Measurements from ENCODE around the gene CNOT1. TPM values are rescaled to one million over a fixed set of nuclear protein-coding genes. Genes with fewer than 3 reads are reported as not detected.

The CNOT1 gene
- total and polyA plus RNA-seq, 2 experiments from 2014 or later: 49.3 to 71.8 TPM

DNA sequence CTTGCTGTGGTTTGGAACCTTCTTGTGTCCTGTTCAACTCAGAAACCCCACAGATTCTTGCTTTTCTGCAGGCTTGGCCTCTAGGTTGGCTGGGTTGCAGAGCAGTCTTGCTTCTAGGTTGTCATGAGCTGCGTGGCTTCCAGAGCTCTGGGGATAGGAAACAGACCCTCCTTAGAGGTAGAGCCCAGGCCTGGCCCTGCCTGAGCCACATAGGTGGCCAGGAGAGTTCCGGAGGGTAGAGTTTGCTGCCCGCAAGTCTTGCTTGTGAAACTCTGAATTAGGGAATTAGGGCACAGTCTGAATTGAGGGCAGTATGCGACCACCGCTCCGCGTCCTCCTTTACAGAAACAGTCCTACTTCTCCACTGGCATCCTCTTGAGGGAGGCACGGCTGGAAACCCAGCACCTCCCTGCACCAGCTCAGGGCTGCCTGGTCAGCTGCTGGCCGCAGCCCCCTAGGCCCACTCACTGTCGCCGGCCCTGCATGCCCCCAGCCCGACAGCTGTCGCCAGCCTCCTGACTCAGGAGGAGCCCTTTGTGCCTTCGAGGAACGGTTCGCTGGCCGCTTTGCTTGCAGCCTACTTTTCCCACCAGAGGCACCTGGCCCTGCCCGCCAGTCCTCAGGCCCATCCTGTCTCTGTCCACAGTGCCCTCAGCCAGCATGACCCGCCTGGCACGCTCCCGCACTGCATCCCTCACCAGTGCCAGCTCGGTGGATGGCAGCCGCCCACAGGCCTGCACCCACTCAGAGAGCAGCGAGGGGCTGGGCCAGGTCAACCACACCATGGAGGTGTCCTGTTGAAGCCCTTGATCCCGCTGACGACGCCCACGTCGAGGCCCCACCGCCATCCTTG is 118.6 kb downstream of the CNOT1 start:
- Histone ChIP-seq H3K4me3 (no peak overlapping the region), H3K9me3 (ENCODE audit: low read depth) (no peaks in the 10 kb centered on the region), H3K4me1 (ENCODE audit: low read depth) (no peaks in the 10 kb centered on the region), H3K27me3 (no peaks in the 10 kb centered on the region), H3K27ac (no peak overlapping the region), H3K36me3 (no peaks in the 10 kb centered on the region)
- DNase-seq (ENCODE audit: low read depth in 1 of 2, low spot score in 1 of 2): no peak
- TF ChIP-seq, protein P1, sequence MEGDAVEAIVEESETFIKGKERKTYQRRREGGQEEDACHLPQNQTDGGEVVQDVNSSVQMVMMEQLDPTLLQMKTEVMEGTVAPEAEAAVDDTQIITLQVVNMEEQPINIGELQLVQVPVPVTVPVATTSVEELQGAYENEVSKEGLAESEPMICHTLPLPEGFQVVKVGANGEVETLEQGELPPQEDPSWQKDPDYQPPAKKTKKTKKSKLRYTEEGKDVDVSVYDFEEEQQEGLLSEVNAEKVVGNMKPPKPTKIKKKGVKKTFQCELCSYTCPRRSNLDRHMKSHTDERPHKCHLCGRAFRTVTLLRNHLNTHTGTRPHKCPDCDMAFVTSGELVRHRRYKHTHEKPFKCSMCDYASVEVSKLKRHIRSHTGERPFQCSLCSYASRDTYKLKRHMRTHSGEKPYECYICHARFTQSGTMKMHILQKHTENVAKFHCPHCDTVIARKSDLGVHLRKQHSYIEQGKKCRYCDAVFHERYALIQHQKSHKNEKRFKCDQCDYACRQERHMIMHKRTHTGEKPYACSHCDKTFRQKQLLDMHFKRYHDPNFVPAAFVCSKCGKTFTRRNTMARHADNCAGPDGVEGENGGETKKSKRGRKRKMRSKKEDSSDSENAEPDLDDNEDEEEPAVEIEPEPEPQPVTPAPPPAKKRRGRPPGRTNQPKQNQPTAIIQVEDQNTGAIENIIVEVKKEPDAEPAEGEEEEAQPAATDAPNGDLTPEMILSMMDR (IDR thresholded peaks at IDR 0.05; ENCODE audit: low read depth, low read length): no peak

DNA sequence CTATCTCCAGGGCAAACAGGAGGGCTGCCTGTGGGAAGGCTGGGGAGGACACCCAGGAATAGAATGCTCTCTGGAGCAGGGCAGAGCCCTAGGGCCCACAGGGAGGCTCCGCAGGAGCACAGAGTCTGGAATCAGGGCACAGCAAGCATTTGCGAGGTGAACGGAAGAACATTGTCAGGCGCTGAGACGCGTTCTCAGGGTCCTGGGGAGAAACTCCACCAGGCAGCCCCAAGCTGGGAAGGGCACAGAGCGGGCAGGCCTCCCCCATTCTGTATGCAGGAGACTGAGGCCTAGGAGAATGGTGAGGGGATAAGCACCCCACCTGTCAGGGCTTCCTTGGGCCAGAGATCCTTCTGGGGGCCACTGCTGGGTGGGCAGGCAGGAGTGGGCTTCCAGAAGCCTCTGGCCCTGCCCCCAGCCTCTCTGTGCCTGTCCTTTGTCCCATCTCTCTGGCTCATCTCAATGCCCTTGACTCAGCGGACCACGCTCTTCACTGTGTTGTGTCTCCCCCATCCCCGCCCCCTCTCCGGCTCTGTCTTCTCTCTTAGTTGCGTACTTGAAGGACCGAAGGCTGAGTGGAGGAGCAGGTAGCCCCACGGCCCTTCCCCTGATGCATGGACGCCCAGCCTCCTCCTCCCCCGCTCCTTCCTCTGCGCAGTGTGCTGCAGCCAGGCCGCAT is 119.4 kb downstream of the CNOT1 start:
- no peak overlapping the region for H3K27ac ChIP-seq

DNA sequence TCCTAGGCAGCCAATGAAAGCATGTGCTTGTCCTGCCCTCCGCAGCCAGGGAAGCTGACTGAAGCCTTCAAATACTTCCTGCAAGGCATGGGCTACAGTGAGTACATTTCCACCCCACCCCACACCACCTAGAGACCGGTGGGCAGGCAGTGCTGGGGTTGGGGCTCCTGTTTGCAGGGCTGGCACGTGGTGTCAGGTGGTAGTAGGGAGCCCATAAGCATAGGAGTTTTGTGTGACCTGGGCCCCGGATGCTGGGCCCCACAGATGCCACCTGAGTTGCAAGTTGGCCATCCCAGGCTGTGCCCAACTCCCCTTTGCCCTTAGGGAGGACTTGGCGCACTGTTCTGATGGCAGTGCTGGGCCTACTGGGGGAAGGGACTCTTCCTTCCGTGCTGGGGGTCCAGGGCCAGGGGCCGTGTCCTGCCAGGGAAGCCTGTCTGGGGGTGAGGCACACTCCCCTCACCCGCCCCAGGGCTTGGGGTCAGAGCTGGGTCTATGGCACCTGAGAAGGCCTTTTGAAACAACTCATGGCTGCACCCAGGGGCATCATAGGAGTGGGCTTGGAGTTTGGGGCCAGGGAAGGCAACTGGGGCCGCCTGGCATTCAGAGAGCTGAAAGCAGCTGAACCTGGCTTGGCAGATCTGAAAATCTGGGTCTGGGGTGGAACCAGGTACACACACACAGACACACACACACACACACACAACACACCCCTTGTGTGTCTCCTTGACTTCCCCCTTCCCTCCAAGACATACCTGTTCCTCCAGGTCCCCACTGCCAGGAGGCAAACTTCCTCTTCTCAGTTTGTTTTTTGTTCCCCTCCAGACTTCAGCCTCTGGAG is 120.2 kb downstream of the CNOT1 start:
- no peak overlapping the region for H3K4me3 ChIP-seq
- no peaks in the 10 kb centered on the region for H3K4me1 ChIP-seq (ENCODE audit: low read depth)
- H3K36me3 ChIP-seq: no peaks in the 10 kb centered on the region
- H3K27ac ChIP-seq: no peak overlapping the region
- TF ChIP-seq, protein P1 (IDR thresholded peaks at IDR 0.05; ENCODE audit: low read depth, low read length): no peak
- no peak for DNase-seq (ENCODE audit: low read depth in 1 of 2, low spot score in 1 of 2)
- no peaks in the 10 kb centered on the region for H3K9me3 ChIP-seq (ENCODE audit: low read depth)
- no peaks in the 10 kb centered on the region for H3K27me3 ChIP-seq

More for the DNA sequence above, 119.4 kb downstream of the CNOT1 start:
- no peaks in the 10 kb centered on the region for H3K9me3 ChIP-seq (ENCODE audit: low read depth)
- DNase-seq (ENCODE audit: low read depth in 1 of 2, low spot score in 1 of 2): no peak
- no peaks in the 10 kb centered on the region for H3K36me3 ChIP-seq
- TF ChIP-seq, protein P1 (IDR thresholded peaks at IDR 0.05; ENCODE audit: low read depth, low read length): no peak
- H3K4me3 ChIP-seq: no peak overlapping the region
- no peaks in the 10 kb centered on the region for H3K4me1 ChIP-seq (ENCODE audit: low read depth)
- H3K27me3 ChIP-seq: no peaks in the 10 kb centered on the region

DNA sequence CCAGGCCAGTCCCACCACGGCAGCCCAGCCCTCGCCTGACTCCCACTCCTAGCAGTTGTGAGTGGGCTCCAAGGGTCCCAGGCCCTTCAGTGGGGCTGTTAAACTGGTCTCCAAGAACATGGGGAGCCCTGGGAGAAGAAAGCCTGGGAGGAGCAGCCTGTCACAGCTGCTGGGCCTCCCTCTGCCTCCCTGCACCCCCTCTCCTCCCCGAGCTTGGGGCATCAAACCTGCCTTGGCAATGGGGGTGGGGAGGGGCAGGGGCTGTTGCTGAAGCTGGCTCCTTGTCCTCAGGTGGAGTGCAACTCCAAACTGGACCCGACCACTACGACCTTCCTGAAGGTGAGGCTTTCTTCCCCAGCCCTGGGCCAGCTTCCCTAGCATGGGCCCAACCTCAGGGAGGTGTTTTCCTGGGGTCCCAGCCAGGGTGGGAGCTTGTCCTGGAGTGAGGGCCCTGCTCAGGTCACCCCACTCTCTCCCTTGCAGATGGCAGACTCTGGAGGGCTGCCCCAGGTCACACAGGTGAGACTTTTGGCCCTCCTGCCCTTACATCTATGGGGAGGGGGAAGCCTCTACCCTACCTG is 120.9 kb downstream of the CNOT1 start:
- no peaks in the 10 kb centered on the region for H3K4me1 ChIP-seq (ENCODE audit: low read depth)
- H3K27me3 ChIP-seq: no peaks in the 10 kb centered on the region
- DNase-seq (ENCODE audit: low read depth in 1 of 2, low spot score in 1 of 2): no peak
- TF ChIP-seq, protein P1 (IDR thresholded peaks at IDR 0.05; ENCODE audit: low read depth, low read length): no peak
- H3K27ac ChIP-seq: no peak overlapping the region
- H3K9me3 ChIP-seq (ENCODE audit: low read depth): no peaks in the 10 kb centered on the region
- H3K4me3 ChIP-seq: no peak overlapping the region
- H3K36me3 ChIP-seq: no peaks in the 10 kb centered on the region

Measured in cardiac muscle cell (in vitro differentiated cells and primary cell).